Measurements from ENCODE around the gene BCKDHB.
"Not testable (repeated sequence)": the region's sequence is repeated elsewhere in the genome, so short reads cannot be mapped to it uniquely, and the experiment has no call there.

The BCKDHB gene

GRCh38 chr6:80106418-80107235, at the start of gene BCKDHB:
Gene BCKDHB (plus strand): TSS chr6:80106671. CDS start chr6:80106694, 23 bp downstream.
- DNase-seq = peak; percentile 98

- DNase-seq = no peak
These were observed 45.7 kb upstream of the BCKDHB start for GRCh38 chr6:80060774-80061173.

- DNase-seq = not testable (repeated sequence)
These were observed 38.3 kb upstream of the BCKDHB start for GRCh38 chr6:80068146-80068545.

- DNase-seq = not testable (repeated sequence)
These were observed 36.0 kb upstream of the BCKDHB start for GRCh38 chr6:80070431-80070830.

GRCh38 chr6:80077067-80077466, 29.4 kb upstream of the BCKDHB start:
- DNase-seq = no peak

DNA sequence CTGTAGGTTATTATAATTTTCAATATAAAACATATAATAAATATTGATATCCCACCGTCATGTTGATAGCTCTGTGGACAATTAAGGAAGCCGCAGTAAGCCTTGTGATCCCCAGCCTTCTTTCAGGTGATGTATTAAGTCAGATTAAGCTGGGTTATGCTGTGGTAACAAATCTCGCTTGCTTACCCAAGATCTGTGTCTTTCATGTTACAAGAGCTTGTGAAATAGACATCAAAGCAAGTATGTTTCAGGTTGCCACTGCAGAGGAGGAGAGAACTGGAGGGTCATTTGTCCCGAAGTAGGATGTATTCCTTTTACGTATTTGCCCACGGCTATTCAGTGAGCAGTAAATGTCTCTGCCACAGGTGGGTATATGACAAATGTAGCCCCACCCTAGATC, 17.8 kb upstream of the BCKDHB start:
- DNase-seq = no peak

GRCh38 chr6:80091506-80091905, 15.0 kb upstream of the BCKDHB start:
- DNase-seq = no peak

DNA sequence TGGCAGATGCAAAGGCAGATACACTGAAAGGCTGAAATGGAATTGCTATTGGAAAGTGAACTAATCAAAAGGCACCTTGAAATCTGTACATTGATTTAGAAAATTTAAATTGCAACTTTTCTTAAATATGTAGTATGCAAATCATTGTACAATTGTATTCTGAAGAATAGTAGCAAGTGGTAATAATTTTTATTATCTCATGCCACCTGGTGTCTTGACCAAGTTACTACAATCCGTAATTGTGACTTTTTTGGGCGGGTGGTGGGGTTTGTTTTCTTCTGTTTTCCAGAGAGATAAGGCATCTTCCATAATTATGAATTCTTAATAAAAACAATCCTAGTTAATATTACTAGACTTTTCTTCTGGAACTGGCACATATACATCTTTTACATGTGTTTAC, 12.5 kb upstream of the BCKDHB start:
- peak; percentile 14 for DNase-seq

GRCh38 chr6:80095600-80095999, 10.9 kb upstream of the BCKDHB start:
- DNase-seq = no peak

DNA sequence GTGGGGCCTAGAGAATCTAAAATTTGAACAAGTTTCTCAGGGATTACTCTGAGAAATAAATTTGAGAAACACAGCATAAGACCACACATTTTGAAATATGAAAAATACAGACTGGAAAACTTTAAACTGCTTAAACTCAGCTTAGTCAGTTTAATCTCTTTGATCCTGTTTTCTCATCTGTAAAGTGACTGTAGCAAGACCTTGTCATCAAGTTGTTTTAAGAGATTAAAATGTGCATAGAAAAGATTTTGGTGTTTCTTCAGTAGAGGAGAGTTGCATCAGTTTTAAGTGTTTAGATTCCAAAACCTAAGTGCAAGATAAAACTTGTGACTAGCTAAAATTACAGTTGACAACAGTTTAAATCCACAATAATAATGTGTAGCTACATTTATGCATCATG, 8.1 kb upstream of the BCKDHB start:
- DNase-seq = no peak

- DNase-seq = no peak
These were observed 2.0 kb upstream of the BCKDHB start for GRCh38 chr6:80104520-80104919.

DNA sequence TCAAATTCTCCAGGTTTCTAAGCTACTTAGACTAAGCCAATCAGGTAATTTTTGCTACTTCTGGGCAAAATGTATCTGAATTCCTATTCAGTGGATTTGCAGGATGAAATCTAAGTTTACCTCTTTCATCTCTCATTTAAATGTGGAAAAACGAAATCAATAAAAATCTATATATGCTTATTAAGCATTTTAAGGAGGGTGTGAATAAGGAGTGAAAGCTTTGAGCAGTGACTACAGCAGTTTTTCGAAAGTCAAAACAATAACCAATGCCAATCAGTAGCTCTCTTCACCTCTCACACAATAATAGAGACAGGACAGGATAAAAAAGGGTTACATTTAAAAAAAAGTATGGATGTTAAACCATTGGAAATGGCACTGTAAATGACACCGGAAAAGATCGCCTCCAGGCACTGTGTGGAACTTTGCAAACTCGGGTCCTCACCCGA, 476 bp upstream of the BCKDHB start:
- DNase-seq = no peak

GRCh38 chr6:80122576-80122975, 16.1 kb downstream of the BCKDHB start:
- DNase-seq = not testable (repeated sequence)

DNA sequence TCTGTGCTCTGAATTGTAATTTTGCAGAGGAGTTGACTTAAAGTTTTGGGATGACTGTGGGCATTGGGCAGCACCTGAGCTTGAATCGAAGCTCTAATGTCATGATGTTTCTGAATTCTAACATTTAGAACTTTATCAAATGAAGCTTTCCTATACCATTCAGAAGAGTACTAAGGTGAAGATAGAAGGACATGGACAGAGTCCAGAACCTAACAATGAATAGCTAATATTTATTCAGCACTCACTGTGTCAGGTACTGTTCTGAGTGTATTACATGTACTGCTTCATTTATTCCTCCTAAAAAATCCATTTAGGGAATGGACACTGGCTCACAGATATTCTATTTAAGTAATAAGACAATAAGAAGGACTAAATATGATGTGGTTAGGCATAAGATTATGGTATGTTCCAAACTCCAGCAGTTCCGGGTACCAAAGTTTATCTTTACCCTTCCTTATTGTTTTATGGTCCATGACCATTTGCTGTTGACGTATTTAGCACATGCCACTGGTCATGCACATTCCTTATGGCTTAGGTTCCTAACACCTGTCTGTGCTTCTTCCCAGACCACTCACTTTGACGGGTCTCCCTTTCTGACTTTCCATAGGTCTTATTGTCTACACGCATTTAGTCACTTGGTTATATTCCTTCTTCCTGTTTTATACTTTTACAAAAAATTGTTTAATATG, 20.3 kb downstream of the BCKDHB start:
- no peak for DNase-seq

- no peak for DNase-seq
These were observed 23.0 kb downstream of the BCKDHB start for GRCh38 chr6:80129485-80129884.

DNA sequence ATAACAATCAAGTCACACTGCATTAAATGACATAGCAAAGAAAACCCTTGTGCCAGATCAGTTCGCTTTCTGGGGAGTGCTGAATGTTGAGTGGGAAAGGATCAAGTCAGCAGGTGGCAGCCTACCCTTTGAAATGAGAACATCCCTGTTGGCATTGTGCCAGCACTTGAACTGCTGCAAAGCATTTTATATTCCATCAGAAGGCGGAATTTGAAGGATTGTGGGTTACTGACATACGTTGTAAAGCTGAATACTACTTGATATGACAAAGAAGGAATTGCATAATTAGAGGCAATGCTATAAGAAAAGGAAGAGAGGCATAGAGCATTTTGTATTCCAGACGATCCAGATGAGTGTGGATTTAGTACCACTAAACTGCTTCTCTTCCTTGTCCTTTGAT, 26.5 kb downstream of the BCKDHB start:
- DNase-seq = peak; percentile 2

- peak; percentile 23 for DNase-seq
These were observed 27.6 kb downstream of the BCKDHB start for GRCh38 chr6:80134065-80134464.

GRCh38 chr6:80142586-80142985, 36.1 kb downstream of the BCKDHB start:
- no peak for DNase-seq

DNA sequence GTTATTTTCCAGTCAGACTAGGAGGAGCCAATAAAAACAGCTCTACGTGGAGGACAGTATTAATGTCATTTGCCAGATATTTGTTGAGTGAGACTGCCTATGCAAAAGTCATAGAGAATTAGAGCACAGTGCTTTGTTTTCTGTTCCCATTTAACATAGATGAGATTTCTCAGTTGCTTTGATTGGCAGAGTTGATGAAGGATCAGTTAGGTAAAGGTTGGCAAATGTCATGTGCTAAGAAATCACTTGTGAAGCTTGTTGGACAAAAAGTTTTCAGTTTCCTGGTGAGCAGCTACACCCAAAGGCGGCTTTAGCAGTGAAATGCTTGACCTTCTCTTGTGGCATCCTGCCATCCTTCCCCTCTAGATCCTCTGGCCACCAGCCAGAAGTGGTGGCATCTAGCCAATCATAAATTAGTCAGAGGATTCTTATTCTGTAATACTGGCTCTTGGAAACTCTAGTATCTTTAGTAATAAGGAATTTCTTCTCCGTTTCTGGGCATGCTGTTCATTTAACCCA, 37.0 kb downstream of the BCKDHB start:
- DNase-seq = no peak

GRCh38 chr6:80144753-80145315, 38.4 kb downstream of the BCKDHB start:
- no peak for DNase-seq

DNA sequence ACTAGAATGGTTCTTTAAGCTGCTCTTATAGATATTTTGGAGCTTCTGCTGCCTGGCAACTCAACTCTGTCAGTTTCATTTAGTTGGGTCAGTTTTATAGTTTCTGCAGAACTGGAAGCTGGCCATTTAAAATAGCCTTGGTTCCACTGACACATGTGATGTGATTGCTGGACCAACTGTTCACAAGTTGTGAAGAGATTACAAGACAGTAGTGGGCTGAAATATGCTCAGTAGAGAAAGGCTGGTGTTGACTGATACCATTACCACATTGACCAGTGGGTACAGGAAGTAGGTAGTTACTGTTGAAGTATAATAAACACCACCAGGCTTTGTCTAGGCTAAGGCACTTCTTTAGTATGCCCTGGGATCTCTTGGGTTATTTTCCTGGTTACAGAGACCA, 39.0 kb downstream of the BCKDHB start:
- DNase-seq = no peak

DNA sequence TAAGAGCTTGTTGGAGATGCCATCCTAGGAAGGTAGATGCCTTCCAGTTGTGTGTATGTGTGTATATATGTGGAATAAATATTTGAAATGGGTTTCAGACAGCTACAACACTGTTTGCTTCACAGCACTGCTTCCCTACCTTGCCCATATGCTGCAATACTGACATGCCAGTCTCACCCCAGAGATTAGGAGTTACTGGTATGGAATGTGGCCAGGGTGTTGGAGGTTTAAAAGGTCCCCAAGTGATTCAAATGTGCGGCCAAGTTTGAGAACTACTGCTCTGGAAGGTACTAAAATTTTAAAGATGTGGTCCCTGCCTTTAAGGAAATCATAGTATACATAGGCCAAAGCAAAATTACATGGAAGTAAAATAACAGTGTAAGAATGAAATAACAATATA, 39.5 kb downstream of the BCKDHB start:
- no peak for DNase-seq

DNA sequence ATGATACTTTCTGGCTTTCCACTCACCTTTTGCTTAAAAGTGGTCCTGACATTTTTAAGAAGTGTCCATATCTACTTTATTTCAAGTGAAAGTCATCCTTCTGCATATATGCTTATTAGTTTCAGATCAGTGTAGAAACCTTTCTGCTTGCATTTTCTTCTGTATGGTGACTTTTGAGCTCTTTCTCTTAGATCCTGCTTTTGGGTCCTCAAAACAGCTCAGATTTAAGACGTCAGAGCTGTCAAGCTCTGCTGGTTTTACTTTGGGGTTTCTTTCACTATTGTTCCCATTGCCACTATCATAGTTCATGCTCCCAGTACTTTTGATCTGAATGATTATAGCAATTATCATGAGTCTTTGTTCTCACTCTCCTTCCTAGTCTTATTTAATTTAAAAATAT, 41.7 kb downstream of the BCKDHB start:
- DNase-seq = no peak

GRCh38 chr6:80151635-80152034, 45.2 kb downstream of the BCKDHB start:
- no peak for DNase-seq
